Smooth muscle cell (in vitro differentiated cells): ENCODE data around the gene TGFBRAP1. TPM values are rescaled to one million over a fixed set of nuclear protein-coding genes. Genes with fewer than 3 reads are reported as not detected.

Experiments used
- DNase-seq: peaks from one replicate; lab custom pipeline; 2025; ENCODE audit not compliant: unreplicated experiment; lab: John Stamatoyannopoulos, UW
- H2AFZ ChIP-seq: fragments of 200-600 bp; sonication (generic); 2 replicates; pipeline ENCODE4 v1.6.0; 2016; ENCODE audit warnings: antibody characterized with exemption, low read depth, mild to moderate bottlenecking
- H3F3A ChIP-seq: fragments of 200-600 bp; sonication (generic); 2 replicates; pipeline ENCODE4 v1.6.0; 2017; ENCODE audit warnings: antibody characterized with exemption, low read depth
- H3K27ac ChIP-seq: fragments of 200-600 bp; sonication (generic); 2 replicates; pipeline ENCODE4 v1.5.1; 2016; ENCODE audit warnings: low read depth, mild to moderate bottlenecking
- H3K27me3 ChIP-seq: fragments of 200-600 bp; sonication (generic); 2 replicates; pipeline ENCODE4 v1.6.1; 2016; ENCODE audit warnings: low read depth, mild to moderate bottlenecking
- H3K36me3 ChIP-seq: fragments of 200-600 bp; sonication (generic); 2 replicates; pipeline ENCODE4 v1.5.1; 2016; ENCODE audit warnings: low read depth
- H3K4me1 ChIP-seq: fragments of 200-600 bp; sonication (generic); 2 replicates; pipeline ENCODE4 v1.5.1; 2016; ENCODE audit warnings: low read depth
- H3K4me2 ChIP-seq: fragments of 200-600 bp; sonication (generic); 2 replicates; pipeline ENCODE4 v1.6.0; 2016; ENCODE audit warnings: mild to moderate bottlenecking
- H3K4me3 ChIP-seq: fragments of 200-600 bp; sonication (generic); 2 replicates; pipeline ENCODE4 v1.5.1; 2016; ENCODE audit warnings: mild to moderate bottlenecking
- H3K79me2 ChIP-seq: fragments of 200-600 bp; sonication (generic); 2 replicates; pipeline ENCODE4 v1.6.0; 2016; ENCODE audit warnings: low read depth, mild to moderate bottlenecking
- H3K9ac ChIP-seq: fragments of 200-600 bp; sonication (generic); 2 replicates; pipeline ENCODE4 v1.6.0; 2016; ENCODE audit warnings: low read depth
- H3K9me3 ChIP-seq: fragments of 200-600 bp; sonication (generic); replicated peaks from 2 replicates; pipeline ENCODE4 v1.5.1; 2016; ENCODE audit warnings: low read depth
- H4K20me1 ChIP-seq: fragments of 200-600 bp; sonication (generic); 2 replicates; pipeline ENCODE4 v1.6.0; 2016; ENCODE audit warnings: low read depth
- CTCF ChIP-seq: fragments of 200-600 bp; sonication (generic); IDR thresholded peaks from 2 replicates; pipeline ENCODE4 v1.5.1; 2017; ENCODE audit warnings: borderline replicate concordance, mild to moderate bottlenecking, antibody characterized with exemption; ENCODE audit not compliant: insufficient read depth, poor library complexity, severe bottlenecking
- whole genome bisulfite sequencing: methylation state at CpG from one replicate; pipeline ENCODE4 v1.1.7; 2016; ENCODE audit warnings: low lambda C conversion rate; 5-methylcytosine and 5-hydroxymethylcytosine counted together
- polyA plus RNA-seq: library from polyadenylated mRNA; unstranded; fragments of >200 nt; fragmentation: Nextera tagmentation; extraction: Ambion mirVana; gene quantifications from 2 replicates; pipeline ENCODE4 v1.2.1, GENCODE V29; 2016
- total RNA-seq: library from RNA; depleted of rRNA; stranded (reverse); fragments of >200 nt; gene quantifications from 2 replicates; pipeline ENCODE4 v1.2.3, GENCODE V29; 2014

The TGFBRAP1 gene
- total and polyA plus RNA-seq, 2 experiments from 2014 or later, result 8.9 to 10.5 TPM

GRCh38 chr2:105338020-105338385 is 8.5 kb upstream of the TGFBRAP1 start:
- WGBS, result 12% methylated on average over 5 of the region's 5 CpGs
- Histone ChIP-seq H2AFZ (peak overlapping the region; percentile 83), H3K9me3 (no peaks in the 10 kb centered on the region), H3K9ac (peak overlapping the region; percentile 99), H3K79me2 (peaks cover 43% of the 10 kb centered on the region), H3K4me3 (peak overlapping the region; percentile 74), H3K27me3 (no peaks in the 10 kb centered on the region), H4K20me1 (no peaks in the 10 kb centered on the region), H3K36me3 (peaks cover 4% of the 10 kb centered on the region), H3F3A (no peaks in the 10 kb centered on the region), H3K27ac (peak overlapping the region; percentile 99), H3K4me2 (peak overlapping the region; percentile 94), H3K4me1 (peaks cover 20% of the 10 kb centered on the region)
- DNase-seq, result no peak
- no peak for TF ChIP-seq CTCF

- H3K36me3 ChIP-seq, result peaks cover 4% of the 10 kb centered on the region
- H3K27me3 ChIP-seq, result no peaks in the 10 kb centered on the region
- H3K9me3 ChIP-seq, result no peaks in the 10 kb centered on the region
- H3F3A ChIP-seq, result no peaks in the 10 kb centered on the region
- peak; percentile 65 for DNase-seq
- under 1% methylated on average over 48 of the region's 58 CpGs for WGBS
- H3K9ac ChIP-seq, result peak within 1 kb of the TSS; percentile 99
- H2AFZ ChIP-seq, result peak within 1 kb of the TSS; percentile 98
- peak within 1 kb of the TSS; percentile 94 for H3K4me2 ChIP-seq
- H3K4me1 ChIP-seq, result peaks cover 20% of the 10 kb centered on the region
- no peak for TF ChIP-seq CTCF
- no peaks in the 10 kb centered on the region for H4K20me1 ChIP-seq
- H3K4me3 ChIP-seq, result peak within 1 kb of the TSS; percentile 74
- peak within 1 kb of the TSS; percentile 99 for H3K27ac ChIP-seq
- H3K79me2 ChIP-seq, result peaks cover 43% of the 10 kb centered on the region
These were observed 7.8 kb upstream of the TGFBRAP1 start, which contains the start of gene C2orf49 for GRCh38 chr2:105337122-105338019. TSS of gene C2orf49 (plus strand) at chr2:105337540. CDS start at chr2:105337588, 48 bp downstream.

GRCh38 chr2:105336786-105337121 is 7.2 kb upstream of the TGFBRAP1 start:
- TF ChIP-seq CTCF, result no peak
- Histone ChIP-seq H3K79me2 (peaks cover 43% of the 10 kb centered on the region), H4K20me1 (no peaks in the 10 kb centered on the region), H3K27me3 (no peaks in the 10 kb centered on the region), H2AFZ (peak overlapping the region; percentile 98), H3K27ac (peak overlapping the region; percentile 99), H3K36me3 (peaks cover 4% of the 10 kb centered on the region), H3K4me2 (peak overlapping the region; percentile 94), H3K9ac (peak overlapping the region; percentile 99), H3K9me3 (no peaks in the 10 kb centered on the region), H3F3A (no peaks in the 10 kb centered on the region), H3K4me3 (peak overlapping the region; percentile 74), H3K4me1 (peaks cover 20% of the 10 kb centered on the region)
- DNase-seq, result no peak
- 2% methylated on average over 7 of the region's 7 CpGs for WGBS
